Tongue (tissue), 2 donors: ENCODE measurements around the gene ANKRD36. TPM values are rescaled to one million over a fixed set of nuclear protein-coding genes. Genes with fewer than 3 reads are reported as not detected.
A peak's percentile ranks its signal among the peaks of the same experiment; 100 is the strongest.
"Not testable (repeated sequence)": the region's sequence is repeated elsewhere in the genome, so short reads cannot be mapped to it uniquely, and the experiment has no call there.

Source experiments
- DNase-seq: peaks from one replicate; pipeline ENCODE4 v3.0.0-alpha.2; 2015
- total RNA-seq: library from RNA; depleted of rRNA; stranded (reverse); fragments of >200 nt; gene quantifications from one replicate; pipeline ENCODE4 v1.2.3, GENCODE V29; 2014

ANKRD36 gene
- total RNA-seq, 1 donor from 2014 or later: 94.4 TPM

GRCh38 chr2:97113882-97114255 is 916 bp downstream of the ANKRD36 start:
- DNase-seq: not testable (repeated sequence)

DNA sequence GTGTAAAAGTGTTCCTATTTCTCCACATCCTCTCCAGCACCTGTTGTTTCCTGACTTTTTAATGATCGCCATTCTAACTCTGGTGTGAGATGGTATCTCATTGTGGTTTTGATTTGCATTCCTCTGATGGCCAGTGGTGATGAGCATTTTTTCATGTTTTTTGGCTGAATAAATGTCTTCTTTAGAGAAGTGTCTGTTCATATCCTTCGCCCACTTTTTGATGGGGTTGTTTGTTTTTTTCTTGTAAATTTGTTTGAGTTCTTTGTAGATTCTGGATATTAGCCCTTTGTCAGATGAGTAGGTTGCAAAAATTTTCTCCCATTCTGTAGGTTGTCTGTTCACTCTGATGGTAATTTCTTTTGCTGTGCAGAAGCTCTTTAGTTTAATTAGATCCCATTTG is 16.1 kb downstream of the ANKRD36 start:
- DNase-seq: not testable (repeated sequence)

DNA sequence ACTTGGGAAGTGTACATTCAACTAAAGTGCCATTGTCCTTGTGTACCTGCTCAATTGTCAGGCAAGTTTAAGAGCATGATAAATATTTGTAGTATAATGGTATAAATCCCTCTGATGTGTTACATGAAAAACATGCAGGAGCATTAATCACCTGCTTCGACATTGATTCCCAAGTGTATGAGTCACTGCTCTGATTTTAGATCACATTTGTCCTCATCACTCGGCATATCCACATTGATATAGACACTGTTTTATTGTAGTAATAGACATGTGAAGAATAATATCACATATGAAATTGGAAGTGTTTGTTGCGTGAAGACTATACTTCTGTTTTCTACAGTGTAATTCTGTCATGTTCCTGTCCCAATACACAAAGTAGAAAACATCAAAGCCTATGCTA is 31.1 kb downstream of the ANKRD36 start:
- not testable (repeated sequence) for DNase-seq

- not testable (repeated sequence) for DNase-seq
Measured at GRCh38 chr2:97166548-97166947, 53.6 kb downstream of the ANKRD36 start.

DNA sequence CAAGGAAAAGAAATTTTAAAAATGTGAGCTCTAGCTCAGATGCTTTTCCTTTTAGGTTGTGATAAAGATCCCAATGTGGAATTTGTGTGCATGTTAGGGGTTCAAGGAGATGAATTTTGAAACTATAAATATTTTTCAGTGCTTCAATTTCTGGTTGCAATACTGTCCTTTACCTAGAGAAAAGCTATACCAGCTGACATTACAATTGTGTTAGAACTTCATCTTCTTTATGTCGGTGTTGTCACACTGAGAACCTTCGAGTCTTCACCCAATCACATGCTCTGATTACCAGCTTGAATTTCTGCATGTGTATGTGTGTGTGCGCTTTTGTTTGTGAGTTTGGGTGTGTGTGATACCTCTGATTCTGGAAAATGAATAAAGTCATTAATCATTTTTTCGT is 55.0 kb downstream of the ANKRD36 start:
- not testable (repeated sequence) for DNase-seq

GRCh38 chr2:97168583-97168982 is 55.6 kb downstream of the ANKRD36 start:
- DNase-seq: not testable (repeated sequence)

DNA sequence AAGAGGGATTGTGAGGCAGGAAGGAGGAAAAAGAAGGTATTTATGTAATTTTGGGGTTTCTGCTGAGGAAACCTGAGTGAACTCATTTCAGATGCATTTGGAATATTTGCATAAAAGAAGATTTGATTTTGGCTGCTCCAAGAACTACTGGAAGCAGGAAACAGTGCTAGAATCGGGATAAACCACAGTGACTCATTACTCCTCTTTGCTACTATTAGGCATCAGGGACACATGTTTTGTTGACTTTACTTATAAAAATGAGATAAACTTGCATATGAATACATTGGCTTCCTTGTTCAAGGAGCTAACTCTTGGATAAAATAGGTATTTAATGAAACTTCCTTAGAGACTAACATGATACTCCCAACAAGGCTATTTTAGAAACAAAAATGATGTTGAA is 67.4 kb downstream of the ANKRD36 start:
- not testable (repeated sequence) for DNase-seq

GRCh38 chr2:97195349-97195748 is 82.4 kb downstream of the ANKRD36 start:
- not testable (repeated sequence) for DNase-seq

GRCh38 chr2:97197251-97197650 is 84.3 kb downstream of the ANKRD36 start:
- not testable (repeated sequence) for DNase-seq

DNA sequence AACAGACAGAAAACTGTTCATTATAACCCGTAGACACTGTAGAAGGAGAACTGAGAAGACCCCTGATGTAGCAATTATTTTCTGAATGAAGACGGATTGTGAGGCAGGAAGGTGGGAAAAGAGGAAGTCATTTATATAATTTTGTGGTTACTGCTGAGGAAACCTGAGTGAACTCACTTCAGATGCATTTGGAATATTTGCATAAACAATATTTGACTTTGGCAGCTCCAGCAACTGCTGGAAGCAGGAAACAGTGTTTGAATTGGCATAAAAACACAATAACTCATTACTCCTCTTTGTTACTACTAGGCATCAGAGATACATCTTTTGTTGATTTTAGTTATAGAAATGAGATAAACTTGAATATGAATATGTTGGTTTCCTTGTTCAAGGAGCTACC is 87.9 kb downstream of the ANKRD36 start:
- not testable (repeated sequence) for DNase-seq

- DNase-seq: not testable (repeated sequence)
Measured at GRCh38 chr2:97202643-97203250, 89.8 kb downstream of the ANKRD36 start.

- no peak for DNase-seq
Measured at GRCh38 chr2:97210325-97210724, 97.4 kb downstream of the ANKRD36 start.

- DNase-seq: not testable (repeated sequence)
Measured at GRCh38 chr2:97215025-97215424, 102.1 kb downstream of the ANKRD36 start.

GRCh38 chr2:97230848-97231585 is 118.1 kb downstream of the ANKRD36 start:
- DNase-seq: not testable (repeated sequence)

DNA sequence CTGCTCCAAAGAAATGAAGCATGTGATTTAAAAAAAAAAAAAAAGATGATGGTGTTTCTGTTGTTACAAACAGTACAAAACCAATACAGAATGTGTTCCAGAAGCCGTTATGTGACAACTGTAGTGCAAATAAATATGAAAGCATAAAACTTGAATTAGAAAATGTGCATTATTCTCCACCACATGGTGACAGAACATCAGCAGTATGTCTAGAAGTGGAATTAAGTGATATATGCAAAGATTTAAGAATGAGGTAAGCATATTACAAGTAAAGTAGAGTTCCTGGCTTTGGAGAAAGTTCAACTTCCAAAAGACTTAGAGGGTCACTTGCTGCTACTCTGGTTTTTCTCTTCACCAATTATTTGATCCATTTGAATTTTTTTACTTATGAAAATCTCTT is 120.0 kb downstream of the ANKRD36 start:
- DNase-seq: not testable (repeated sequence)

GRCh38 chr2:97233660-97234295 is 120.8 kb downstream of the ANKRD36 start:
- DNase-seq: not testable (repeated sequence)

DNA sequence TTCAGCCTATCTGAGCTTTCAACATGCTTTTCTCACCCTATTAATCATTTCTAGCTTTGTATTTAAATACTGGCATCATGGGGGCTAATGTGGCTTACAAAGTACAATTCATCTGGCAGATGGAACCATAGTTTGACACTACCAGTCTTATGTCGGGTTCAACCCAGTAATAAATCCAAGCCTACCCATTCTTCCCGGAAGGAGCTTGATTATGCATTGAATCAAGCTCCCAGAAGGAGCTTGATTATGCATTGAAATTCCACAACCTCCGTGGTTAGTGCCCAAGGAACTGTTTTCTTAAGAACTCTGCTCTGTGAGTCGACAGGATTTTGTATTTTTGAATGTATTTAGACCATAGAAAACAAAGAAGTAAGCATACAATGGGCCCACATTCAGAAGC is 148.2 kb downstream of the ANKRD36 start:
- DNase-seq: not testable (repeated sequence)

- not testable (repeated sequence) for DNase-seq
Measured at GRCh38 chr2:97266449-97266848, 153.5 kb downstream of the ANKRD36 start.

GRCh38 chr2:97267411-97268074 is 154.6 kb downstream of the ANKRD36 start:
- DNase-seq: peak; percentile 1

GRCh38 chr2:97268075-97268591 is 155.2 kb downstream of the ANKRD36 start:
- not testable (repeated sequence) for DNase-seq

- not testable (repeated sequence) for DNase-seq
Measured at GRCh38 chr2:97276232-97276798, 163.4 kb downstream of the ANKRD36 start.

DNA sequence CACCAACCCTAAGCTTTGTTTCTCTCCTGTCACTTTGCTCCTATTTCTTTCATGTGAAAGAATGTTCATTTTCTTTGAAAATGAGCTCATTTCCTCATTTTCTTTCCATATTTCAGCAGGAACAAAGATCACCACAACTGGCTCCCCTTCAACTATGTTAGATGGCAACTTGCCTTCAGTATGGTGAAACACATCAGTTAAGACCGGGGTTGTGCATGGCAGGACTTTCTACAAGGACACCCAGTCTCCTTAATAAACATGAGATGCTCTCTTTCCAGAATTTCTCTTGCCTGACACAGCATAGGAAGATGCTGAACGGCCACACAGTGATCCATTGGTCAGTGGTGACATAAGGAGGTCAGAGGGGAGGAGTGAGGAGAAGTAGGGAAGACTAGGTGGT is 172.2 kb downstream of the ANKRD36 start:
- DNase-seq: not testable (repeated sequence)
